A549 treated with CORT108297 at 1 μM for 4 hours (cell line): ENCODE measurements around the gene TMEM127. TPM values are rescaled to one million over a fixed set of nuclear protein-coding genes. Genes with fewer than 3 reads are reported as not detected.

Source experiments
- total RNA-seq: library from RNA; stranded (reverse); fragments of 200-300 nt; extraction: Qiagen RNA extraction; gene quantifications from 5 replicates; pipeline ENCODE4 v1.2.3, GENCODE V29; 2022

TMEM127 gene, protein sequence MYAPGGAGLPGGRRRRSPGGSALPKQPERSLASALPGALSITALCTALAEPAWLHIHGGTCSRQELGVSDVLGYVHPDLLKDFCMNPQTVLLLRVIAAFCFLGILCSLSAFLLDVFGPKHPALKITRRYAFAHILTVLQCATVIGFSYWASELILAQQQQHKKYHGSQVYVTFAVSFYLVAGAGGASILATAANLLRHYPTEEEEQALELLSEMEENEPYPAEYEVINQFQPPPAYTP
- total RNA-seq, result 37.8 to 51.2 TPM (median 46.6 TPM) in 5 replicates

DNA sequence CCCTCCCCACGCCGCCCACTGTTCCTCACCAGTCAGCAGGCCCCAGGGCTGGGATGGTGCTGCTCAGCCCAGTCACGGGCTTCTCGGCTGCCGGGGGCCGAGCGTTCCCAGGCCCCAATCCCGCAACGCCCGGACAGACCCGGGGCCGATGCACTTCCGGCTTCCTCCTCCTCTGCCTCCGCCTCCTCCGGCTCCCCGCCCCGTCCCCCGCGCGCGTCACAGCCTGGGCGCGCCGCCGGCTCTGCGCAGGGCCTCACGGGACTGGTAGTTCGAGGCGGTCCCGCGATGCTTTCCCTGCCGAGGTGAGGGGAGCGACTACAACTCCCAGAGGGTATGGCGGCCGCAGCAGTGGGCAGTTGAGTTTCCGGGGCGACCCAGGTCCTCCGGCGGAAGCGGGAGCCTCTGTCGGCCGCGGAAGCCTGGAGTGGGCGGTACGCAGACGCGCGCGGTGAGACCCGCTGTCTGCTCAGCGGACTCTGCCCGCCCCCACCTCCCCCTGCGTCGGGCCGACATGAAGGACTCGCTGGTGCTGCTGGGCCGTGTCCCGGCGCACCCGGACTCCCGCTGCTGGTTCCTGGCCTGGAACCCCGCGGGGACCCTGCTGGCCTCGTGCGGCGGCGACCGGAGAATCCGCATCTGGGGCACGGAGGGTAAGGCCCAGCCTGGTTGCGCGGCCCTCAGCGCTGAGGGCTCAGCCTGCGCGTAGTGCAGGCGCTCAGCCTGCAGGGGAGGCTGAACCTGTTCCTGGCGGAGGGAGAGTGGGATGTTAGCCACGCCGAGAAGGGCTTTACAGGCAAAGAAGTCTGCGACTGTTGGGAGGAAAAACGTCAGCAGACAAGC lies at the start of gene TMEM127, which contains the start of gene CIAO1:
TMEM127 (minus strand) TSS at position 158 of the 840 bp plus-strand sequence. CDS start 616 bp downstream, outside the sequence.
CIAO1 (plus strand) TSS at position 386 of the 840 bp plus-strand sequence; CDS start at position 512, 126 bp downstream.

DNA sequence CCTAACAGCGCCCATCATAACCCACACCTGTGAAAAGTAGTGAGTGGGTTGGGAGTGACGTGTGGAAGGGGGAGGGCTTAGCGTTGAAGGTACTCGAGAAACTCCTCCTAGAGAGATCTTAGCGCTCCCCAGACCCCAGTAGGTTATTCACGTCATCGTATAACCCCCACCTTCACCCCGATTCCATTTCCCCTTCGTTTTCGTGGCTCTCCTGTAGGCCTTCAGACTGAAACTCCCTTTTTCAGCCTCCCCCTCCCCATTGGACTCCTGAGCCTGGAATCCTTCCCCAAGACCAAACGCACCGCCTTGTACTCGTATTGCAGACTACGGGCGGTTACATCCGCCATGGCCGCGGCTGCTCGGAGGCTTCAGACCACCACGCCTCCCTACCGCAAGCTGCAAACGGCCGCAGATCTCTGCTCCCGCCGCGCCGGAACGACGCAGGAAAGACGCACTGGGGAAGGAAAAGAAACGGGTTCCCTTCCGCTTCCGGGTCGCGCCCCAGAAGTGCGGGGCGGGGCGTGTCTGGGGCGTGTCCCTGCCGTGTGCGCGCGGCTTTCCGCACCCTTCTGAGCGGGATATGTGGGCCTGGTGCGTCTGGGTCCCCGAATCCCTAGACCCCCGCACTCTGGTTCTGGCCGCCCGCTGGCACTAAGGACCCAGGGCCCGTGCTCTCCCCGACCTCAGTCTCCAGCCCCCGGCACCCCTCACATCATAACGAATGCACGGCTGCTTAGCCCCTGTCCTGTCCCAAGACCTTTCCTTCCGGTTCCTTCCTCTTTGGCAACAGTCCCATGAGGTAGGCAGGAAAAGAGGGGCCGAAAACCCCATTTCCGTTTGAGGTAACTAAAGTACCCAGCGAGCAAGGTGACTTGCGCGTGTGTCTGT lies 39.5 kb upstream of the TMEM127 start, which contains the start of gene SNRNP200:
SNRNP200 (minus strand) TSS at position 456 of the 888 bp plus-strand sequence; CDS start at position 347, 109 bp downstream.

DNA sequence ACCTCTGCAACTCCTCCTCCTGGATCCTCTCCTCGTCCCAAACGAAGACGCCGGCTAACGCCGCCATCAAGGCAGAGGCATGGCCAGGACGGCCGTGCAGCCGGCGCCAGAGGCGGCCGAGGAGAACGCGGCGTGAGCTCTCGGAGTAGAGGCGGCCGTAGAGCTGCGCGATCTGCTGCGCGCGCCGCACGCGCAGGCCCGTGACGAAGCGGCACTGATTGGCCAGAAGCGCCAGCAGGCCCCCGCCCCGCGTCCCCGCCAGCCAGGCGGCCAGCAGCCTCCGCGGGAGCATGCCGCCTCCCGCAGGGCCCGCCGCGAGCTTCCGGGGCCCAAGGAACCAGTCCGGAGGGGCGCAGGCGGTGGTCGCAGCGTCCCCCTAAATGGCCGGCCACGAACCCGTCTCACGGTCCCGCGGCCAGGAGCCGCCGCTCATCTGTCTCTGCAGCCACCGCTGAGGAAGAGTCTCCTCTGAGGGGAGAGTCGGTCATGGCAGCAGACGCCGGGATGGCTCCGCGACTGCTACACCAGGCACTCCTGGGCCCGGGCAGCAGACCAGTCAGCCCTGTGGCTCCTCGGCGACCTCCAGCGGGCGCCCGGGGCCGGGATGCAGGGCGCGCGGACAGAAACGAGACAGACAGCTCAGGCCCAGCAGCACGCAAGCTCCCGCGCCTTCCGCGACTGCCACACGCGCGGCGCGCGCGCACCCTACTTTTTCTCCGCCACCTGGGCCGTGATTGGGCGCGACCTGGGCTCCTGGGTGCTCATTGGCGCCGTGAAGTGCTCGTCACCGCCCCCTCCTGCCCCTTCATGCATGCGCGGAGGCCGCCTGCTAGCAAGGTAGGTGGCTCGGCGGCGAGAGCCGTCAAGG lies 57.4 kb downstream of the TMEM127 start, which contains the start of gene STARD7:
STARD7 (minus strand) TSS at position 685 of the 868 bp plus-strand sequence; CDS start at position 292, 393 bp downstream.

Other genes starting within 250 kb of the TMEM127 start
- not detected in 5 replicates for gene GPAT2, start 231.1 kb downstream of the TMEM127 start, total RNA-seq
- gene ADRA2B, start 149.4 kb downstream of the TMEM127 start, total RNA-seq, result 0.02 to 0.07 TPM (median 0.05 TPM) in 4 of 5 replicates, not detected in the other
- gene ASTL, start 127.5 kb downstream of the TMEM127 start, total RNA-seq, result not detected in 5 replicates
- gene DUSP2, start 120.6 kb downstream of the TMEM127 start, total RNA-seq, result 0.22 to 0.56 TPM (median 0.44 TPM) in 5 replicates
- gene STARD7, start 57.2 kb downstream of the TMEM127 start, total RNA-seq, result 90.1 to 100 TPM (median 93.6 TPM) in 5 replicates
- gene CIAO1, start 228 bp upstream of the TMEM127 start, total RNA-seq, result 74.5 to 94.5 TPM (median 91.0 TPM) in 5 replicates
- gene SNRNP200, start 39.5 kb upstream of the TMEM127 start, total RNA-seq, result 121 to 126 TPM (median 124 TPM) in 5 replicates
- not detected in 5 replicates for gene ITPRIPL1, start 59.3 kb upstream of the TMEM127 start, total RNA-seq
- gene NCAPH, start 69.8 kb upstream of the TMEM127 start, total RNA-seq, result 44.4 to 48.7 TPM (median 46.3 TPM) in 5 replicates
- 0.96 to 2.2 TPM (median 1.4 TPM) in 5 replicates for gene NEURL3, start 239.4 kb upstream of the TMEM127 start, total RNA-seq